OCI-LY1 (cell line): ENCODE measurements around the gene DOCK3.

Experiments
- CTCF ChIP-seq: fragments of 200-600 bp; sonication (generic), shearing (Covaris generic); IDR thresholded peaks from 2 replicates; pipeline ENCODE4 v1.5.1; 2017; ENCODE audit warnings: mild to moderate bottlenecking, antibody characterized with exemption, low read length, moderate library complexity, mixed read lengths
- EZH2 ChIP-seq: fragments of 200-600 bp; sonication (generic), shearing (Covaris generic); IDR thresholded peaks from 2 replicates; pipeline ENCODE4 v1.8.0; 2017; ENCODE audit warnings: borderline replicate concordance, mixed run types, mild to moderate bottlenecking, antibody characterized with exemption, low read length, moderate library complexity, mixed read lengths

GRCh38 chr3:50630394-50630793 is 44.3 kb upstream of the DOCK3 start:
- TF ChIP-seq CTCF (no peak), EZH2 (no peak)
